HepG2 (cell line): Measurements from ENCODE around the gene PIGX. TPM values are rescaled to one million over a fixed set of nuclear protein-coding genes. Genes with fewer than 3 reads are reported as not detected.

Experiments used
- BORCS8-MEF2B ChIP-seq: sonication (generic); formaldehyde crosslinking; IDR thresholded peaks from 2 replicates; pipeline ENCODE4 v1.8.0; 2022; ENCODE audit warnings: mild to moderate bottlenecking, missing genetic modification reagents
- CAMTA2 ChIP-seq: sonication (generic); formaldehyde crosslinking; IDR thresholded peaks from 2 replicates; pipeline ENCODE4 v1.4.0; 2020; ENCODE audit warnings: mild to moderate bottlenecking, missing genetic modification reagents, borderline replicate concordance
- E2F5 ChIP-seq: sonication (generic); formaldehyde crosslinking; conservative IDR thresholded peaks from 2 replicates; pipeline ENCODE4 v1.4.0; 2020; ENCODE audit warnings: missing genetic modification reagents
- FOXA3 ChIP-seq: IDR thresholded peaks from 2 replicates; pipeline ENCODE4 v1.6.1; 2016; ENCODE audit warnings: missing genetic modification reagents, missing compliant biosample characterization
- HHEX ChIP-seq: IDR thresholded peaks from 2 replicates; pipeline ENCODE4 v1.6.1; 2016; ENCODE audit warnings: control low read depth
- HIVEP1 ChIP-seq: sonication (generic); formaldehyde crosslinking; IDR thresholded peaks from 2 replicates; pipeline ENCODE4 v1.4.0; 2020; ENCODE audit warnings: mild to moderate bottlenecking, missing genetic modification reagents
- MED8 ChIP-seq: sonication (generic); formaldehyde crosslinking; IDR thresholded peaks from 2 replicates; pipeline ENCODE4 v1.8.1; 2023; ENCODE audit warnings: mild to moderate bottlenecking, missing genetic modification reagents; ENCODE audit not compliant: insufficient replicate concordance
- MEF2D ChIP-seq: sonication (generic); formaldehyde crosslinking; IDR thresholded peaks from 2 replicates; pipeline ENCODE4 v1.5.1; 2020; ENCODE audit warnings: mild to moderate bottlenecking, missing genetic modification reagents
- MXI1 ChIP-seq: IDR thresholded peaks from 3 replicates; pipeline ENCODE4 v1.6.1; 2012; ENCODE audit warnings: low read depth, low read length, inconsistent platforms, borderline replicate concordance
- STAG1 ChIP-seq: sonication (generic); formaldehyde crosslinking; IDR thresholded peaks from 2 replicates; pipeline ENCODE4 v1.4.0; 2020; ENCODE audit warnings: missing genetic modification reagents
- SUZ12 ChIP-seq: fragments of 150-350 bp; IDR thresholded peaks from 2 replicates; pipeline ENCODE4 v1.6.1; 2014; ENCODE audit warnings: low read depth, low read length
- TRIM24 ChIP-seq: sonication (generic); formaldehyde crosslinking; IDR thresholded peaks from 2 replicates; pipeline ENCODE4 v1.8.0; 2022; ENCODE audit warnings: mild to moderate bottlenecking, missing genetic modification reagents
- ZBTB10 ChIP-seq: sonication (generic); formaldehyde crosslinking; IDR thresholded peaks from 2 replicates; pipeline ENCODE4 v1.4.0; 2020; ENCODE audit warnings: missing genetic modification reagents, borderline replicate concordance
- ZBTB7B ChIP-seq: sonication (generic); formaldehyde crosslinking; IDR thresholded peaks from 2 replicates; pipeline ENCODE4 v1.4.0; 2020; ENCODE audit warnings: missing genetic modification reagents
- ZFP90 ChIP-seq: sonication (generic); formaldehyde crosslinking; IDR thresholded peaks from 2 replicates; pipeline ENCODE4 v1.8.0; 2022; ENCODE audit warnings: missing genetic modification reagents, mild to moderate bottlenecking, inconsistent platforms, borderline replicate concordance
- ZFY ChIP-seq: sonication (generic); formaldehyde crosslinking; IDR thresholded peaks from 2 replicates; pipeline ENCODE4 v1.4.0; 2020; ENCODE audit warnings: missing genetic modification reagents
- ZNF484 ChIP-seq: sonication (generic); formaldehyde crosslinking; IDR thresholded peaks from 2 replicates; pipeline ENCODE4 v1.5.1; 2020; ENCODE audit warnings: mild to moderate bottlenecking, low read depth, missing genetic modification reagents, borderline replicate concordance
- ZNF891 ChIP-seq: sonication (generic); formaldehyde crosslinking; IDR thresholded peaks from 2 replicates; pipeline ENCODE4 v1.5.0; 2020; ENCODE audit warnings: mild to moderate bottlenecking, missing genetic modification reagents
- polyA plus RNA-seq, 8 experiments: library from polyadenylated mRNA; depleted of rRNA in 3 of 8; stranded (reverse) in 7 of 8; unstranded in 1 of 8; fragments of >200 nt; fragmentation: Illumina TruSeq in 4 of 8; extraction: Trizol in 4 of 8; gene quantifications; 2 replicates each; pipeline versions ENCODE4 v1.2.1 to v1.2.3, GENCODE V29; 2011 to 2016; ENCODE audit warnings: low read depth in 4 of 8, missing spikeins in 1 of 8, mixed read lengths in 1 of 8; ENCODE audit not compliant: insufficient read depth in 1 of 8
- total RNA-seq, 5 experiments: library from RNA; depleted of rRNA; stranded (reverse); fragments of >200 nt; fragmentation: Illumina TruSeq; extraction: Trizol; gene quantifications; 2 replicates each; pipeline ENCODE4 v1.2.3, GENCODE V29; 2016; ENCODE audit warnings: low read depth in 1 of 5
- TF ChIP-seq, protein P1 (sequence below): sonication (generic); formaldehyde crosslinking; IDR thresholded peaks from 2 replicates; pipeline ENCODE4 v1.8.1; 2022; ENCODE audit warnings: low read depth, mild to moderate bottlenecking, missing genetic modification reagents
- TF ChIP-seq, protein P2 (sequence below): sonication (generic); formaldehyde crosslinking; IDR thresholded peaks from 2 replicates; pipeline ENCODE4 v1.9.0; 2021; ENCODE audit warnings: missing genetic modification reagents, borderline replicate concordance
- TF ChIP-seq, protein P3 (sequence below): sonication (generic); formaldehyde crosslinking; IDR thresholded peaks from 2 replicates; pipeline ENCODE4 v1.8.1; 2023; ENCODE audit warnings: missing genetic modification reagents, inconsistent platforms, borderline replicate concordance

The PIGX gene
- total and polyA plus RNA-seq, 2 of the 13 experiments (the other 11 are each of a cell fraction or from before 2014, with no cell fraction given): 13.2 to 21.3 TPM

GRCh38 chr3:196711838-196712513 lies at the start of gene PIGX, which contains the start of gene CEP19 (continued):
- TF ChIP-seq ZBTB10 (CRISPR knock-in tag) (0 out of 2 replicates have a peak, but pooled peaks have one; percentile 4), MXI1 (peak; percentile 87; the same call in 2 of the 3 replicates), HHEX (no peak), HIVEP1 (CRISPR knock-in tag) (no peak), ZFY (CRISPR knock-in tag) (peak; percentile 80), TRIM24 (no peak), MED8 (CRISPR knock-in tag) (no peak), FOXA3 (CRISPR knock-in tag) (no peak; the same call in 1 of the 2 replicates), CAMTA2 (CRISPR knock-in tag) (no peak), ZFP90 (no peak; the same call in 1 of the 2 replicates), ZBTB7B (CRISPR knock-in tag) (peak; percentile 51; the same call in 1 of the 2 replicates), E2F5 (no peak), MEF2D (CRISPR knock-in tag) (0 out of 2 replicates have a peak, but pooled peaks have one; percentile 32), ZNF484 (CRISPR knock-in tag) (no peak), ZNF891 (CRISPR knock-in tag) (no peak), SUZ12 (no peak), STAG1 (CRISPR knock-in tag) (no peak), BORCS8-MEF2B (CRISPR knock-in tag) (no peak)
- TF ChIP-seq, protein P1, sequence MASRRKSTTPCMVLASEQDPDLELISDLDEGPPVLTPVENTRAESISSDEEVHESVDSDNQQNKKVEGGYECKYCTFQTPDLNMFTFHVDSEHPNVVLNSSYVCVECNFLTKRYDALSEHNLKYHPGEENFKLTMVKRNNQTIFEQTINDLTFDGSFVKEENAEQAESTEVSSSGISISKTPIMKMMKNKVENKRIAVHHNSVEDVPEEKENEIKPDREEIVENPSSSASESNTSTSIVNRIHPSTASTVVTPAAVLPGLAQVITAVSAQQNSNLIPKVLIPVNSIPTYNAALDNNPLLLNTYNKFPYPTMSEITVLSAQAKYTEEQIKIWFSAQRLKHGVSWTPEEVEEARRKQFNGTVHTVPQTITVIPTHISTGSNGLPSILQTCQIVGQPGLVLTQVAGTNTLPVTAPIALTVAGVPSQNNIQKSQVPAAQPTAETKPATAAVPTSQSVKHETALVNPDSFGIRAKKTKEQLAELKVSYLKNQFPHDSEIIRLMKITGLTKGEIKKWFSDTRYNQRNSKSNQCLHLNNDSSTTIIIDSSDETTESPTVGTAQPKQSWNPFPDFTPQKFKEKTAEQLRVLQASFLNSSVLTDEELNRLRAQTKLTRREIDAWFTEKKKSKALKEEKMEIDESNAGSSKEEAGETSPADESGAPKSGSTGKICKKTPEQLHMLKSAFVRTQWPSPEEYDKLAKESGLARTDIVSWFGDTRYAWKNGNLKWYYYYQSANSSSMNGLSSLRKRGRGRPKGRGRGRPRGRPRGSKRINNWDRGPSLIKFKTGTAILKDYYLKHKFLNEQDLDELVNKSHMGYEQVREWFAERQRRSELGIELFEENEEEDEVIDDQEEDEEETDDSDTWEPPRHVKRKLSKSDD (CRISPR knock-in tag): no peak
- TF ChIP-seq, protein P2, sequence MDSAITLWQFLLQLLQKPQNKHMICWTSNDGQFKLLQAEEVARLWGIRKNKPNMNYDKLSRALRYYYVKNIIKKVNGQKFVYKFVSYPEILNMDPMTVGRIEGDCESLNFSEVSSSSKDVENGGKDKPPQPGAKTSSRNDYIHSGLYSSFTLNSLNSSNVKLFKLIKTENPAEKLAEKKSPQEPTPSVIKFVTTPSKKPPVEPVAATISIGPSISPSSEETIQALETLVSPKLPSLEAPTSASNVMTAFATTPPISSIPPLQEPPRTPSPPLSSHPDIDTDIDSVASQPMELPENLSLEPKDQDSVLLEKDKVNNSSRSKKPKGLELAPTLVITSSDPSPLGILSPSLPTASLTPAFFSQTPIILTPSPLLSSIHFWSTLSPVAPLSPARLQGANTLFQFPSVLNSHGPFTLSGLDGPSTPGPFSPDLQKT (CRISPR knock-in tag): no peak
- TF ChIP-seq, protein P3, sequence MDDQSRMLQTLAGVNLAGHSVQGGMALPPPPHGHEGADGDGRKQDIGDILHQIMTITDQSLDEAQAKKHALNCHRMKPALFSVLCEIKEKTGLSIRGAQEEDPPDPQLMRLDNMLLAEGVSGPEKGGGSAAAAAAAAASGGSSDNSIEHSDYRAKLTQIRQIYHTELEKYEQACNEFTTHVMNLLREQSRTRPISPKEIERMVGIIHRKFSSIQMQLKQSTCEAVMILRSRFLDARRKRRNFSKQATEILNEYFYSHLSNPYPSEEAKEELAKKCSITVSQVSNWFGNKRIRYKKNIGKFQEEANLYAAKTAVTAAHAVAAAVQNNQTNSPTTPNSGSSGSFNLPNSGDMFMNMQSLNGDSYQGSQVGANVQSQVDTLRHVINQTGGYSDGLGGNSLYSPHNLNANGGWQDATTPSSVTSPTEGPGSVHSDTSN: peak; percentile 53; the same call in 1 of the 2 replicates
